Fibroblast of pulmonary artery (primary cell): ENCODE data around the gene C12orf75.

Source experiments
- DNase-seq: peaks from one replicate; pipeline ENCODE4 v3.0.0-alpha.2; 2010; ENCODE audit warnings: low read depth
- H3K4me3 ChIP-seq: replicated peaks from 2 replicates; pipeline ENCODE4 v1.5.1; 2011; ENCODE audit warnings: low read depth, mild to moderate bottlenecking, control low read depth, low read length, moderate library complexity
- TF ChIP-seq, protein P1 (sequence below): IDR thresholded peaks from 2 replicates; pipeline ENCODE4 v1.5.1; 2011; ENCODE audit warnings: mild to moderate bottlenecking, control low read depth, low read length, inconsistent platforms; ENCODE audit errors: missing control alignments

C12orf75 gene

DNA sequence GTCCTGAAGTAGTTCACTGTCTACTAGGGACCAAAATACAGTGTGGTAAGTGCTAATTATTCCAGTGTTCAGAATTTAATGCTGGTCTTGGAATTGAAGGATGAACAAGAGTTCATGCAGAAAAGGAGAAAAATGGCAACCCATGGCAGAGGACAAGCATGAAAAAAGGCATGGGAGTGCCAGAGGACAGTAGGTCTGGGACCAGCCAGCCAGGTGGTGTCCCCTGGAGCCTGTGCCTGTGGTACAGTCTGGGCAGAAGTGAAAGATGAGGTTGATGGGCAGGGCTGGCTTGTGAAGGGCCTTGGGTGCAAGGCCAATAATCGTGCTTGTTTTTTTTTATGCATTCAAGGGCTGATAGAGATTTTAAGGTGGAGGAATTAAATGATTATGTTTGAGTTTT, 21.0 kb downstream of the C12orf75 start:
- TF ChIP-seq, protein P1, sequence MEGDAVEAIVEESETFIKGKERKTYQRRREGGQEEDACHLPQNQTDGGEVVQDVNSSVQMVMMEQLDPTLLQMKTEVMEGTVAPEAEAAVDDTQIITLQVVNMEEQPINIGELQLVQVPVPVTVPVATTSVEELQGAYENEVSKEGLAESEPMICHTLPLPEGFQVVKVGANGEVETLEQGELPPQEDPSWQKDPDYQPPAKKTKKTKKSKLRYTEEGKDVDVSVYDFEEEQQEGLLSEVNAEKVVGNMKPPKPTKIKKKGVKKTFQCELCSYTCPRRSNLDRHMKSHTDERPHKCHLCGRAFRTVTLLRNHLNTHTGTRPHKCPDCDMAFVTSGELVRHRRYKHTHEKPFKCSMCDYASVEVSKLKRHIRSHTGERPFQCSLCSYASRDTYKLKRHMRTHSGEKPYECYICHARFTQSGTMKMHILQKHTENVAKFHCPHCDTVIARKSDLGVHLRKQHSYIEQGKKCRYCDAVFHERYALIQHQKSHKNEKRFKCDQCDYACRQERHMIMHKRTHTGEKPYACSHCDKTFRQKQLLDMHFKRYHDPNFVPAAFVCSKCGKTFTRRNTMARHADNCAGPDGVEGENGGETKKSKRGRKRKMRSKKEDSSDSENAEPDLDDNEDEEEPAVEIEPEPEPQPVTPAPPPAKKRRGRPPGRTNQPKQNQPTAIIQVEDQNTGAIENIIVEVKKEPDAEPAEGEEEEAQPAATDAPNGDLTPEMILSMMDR: no peak
- H3K4me3 ChIP-seq: no peak overlapping the region
- DNase-seq: no peak

GRCh38 chr12:105352052-105352451, 21.6 kb downstream of the C12orf75 start:
- TF ChIP-seq, protein P1: no peak
- H3K4me3 ChIP-seq: no peak overlapping the region
- DNase-seq: no peak

GRCh38 chr12:105352940-105353635, 22.6 kb downstream of the C12orf75 start:
- TF ChIP-seq, protein P1: no peak
- no peak for DNase-seq
- no peak overlapping the region for H3K4me3 ChIP-seq

DNA sequence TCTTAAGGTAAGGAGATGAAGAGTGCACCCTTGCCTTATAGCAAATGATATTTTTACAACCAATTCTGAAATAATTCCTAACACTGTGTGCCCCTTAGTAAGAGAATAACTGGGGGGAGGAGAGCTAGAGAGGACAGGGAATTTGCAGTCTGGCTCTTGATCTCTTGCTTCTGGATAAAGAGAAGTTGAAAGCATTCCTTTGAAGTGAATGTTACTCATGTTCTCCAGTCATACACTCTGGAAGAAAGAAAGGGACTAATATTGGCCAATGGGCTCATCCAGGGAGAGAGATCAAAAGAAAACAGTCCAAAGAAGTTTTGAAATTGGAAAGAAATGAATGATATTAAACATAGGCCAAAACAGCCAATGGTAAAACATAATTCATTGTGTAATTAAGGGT, 25.3 kb downstream of the C12orf75 start:
- TF ChIP-seq, protein P1: no peak
- DNase-seq: peak; percentile 71
- no peak overlapping the region for H3K4me3 ChIP-seq

DNA sequence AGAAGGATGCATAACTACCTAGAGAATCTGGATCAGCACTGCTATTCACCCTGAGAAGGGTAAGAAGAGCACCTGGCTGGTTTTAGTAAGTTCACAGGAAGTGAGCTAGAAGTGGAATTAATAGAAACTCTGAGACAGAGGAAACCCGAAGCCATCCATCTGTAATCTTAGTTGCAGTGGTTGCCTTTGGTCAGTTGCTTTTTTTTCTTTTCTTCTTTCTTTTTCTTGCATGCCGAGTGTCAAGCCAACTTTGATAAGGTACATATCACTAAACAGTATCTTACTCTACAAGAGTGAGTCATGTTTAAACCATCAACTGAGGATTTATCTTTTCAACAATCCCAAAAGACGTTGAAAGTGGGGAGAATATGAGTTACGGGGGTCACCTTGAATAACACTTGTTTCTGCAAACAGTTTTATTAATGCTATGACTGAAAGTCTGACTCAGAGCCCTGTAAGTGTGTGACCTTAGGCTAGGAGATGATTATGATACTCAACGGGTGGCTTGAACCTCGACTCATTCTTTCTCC, 26.7 kb downstream of the C12orf75 start:
- no peak overlapping the region for H3K4me3 ChIP-seq
- TF ChIP-seq, protein P1: no peak
- DNase-seq: no peak

DNA sequence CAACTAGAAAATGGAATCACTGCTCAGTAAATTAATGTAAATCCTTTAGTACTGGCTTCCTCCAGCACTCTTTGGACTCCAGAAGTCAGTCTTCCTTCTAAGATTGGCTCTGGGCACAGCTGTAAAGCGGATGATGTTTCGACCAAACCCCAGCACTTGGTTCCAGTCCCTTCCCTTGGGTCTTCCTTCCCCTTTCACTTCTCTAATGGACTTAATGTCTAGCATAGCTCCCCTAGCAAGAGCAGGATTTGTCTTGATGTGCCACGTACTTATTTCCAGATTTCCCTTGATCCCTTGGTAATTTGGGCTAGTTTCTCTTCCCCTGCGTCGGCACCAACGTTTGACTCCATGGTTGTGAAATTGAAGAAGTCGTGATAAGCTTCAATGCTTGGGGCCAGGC, 28.3 kb downstream of the C12orf75 start:
- TF ChIP-seq, protein P1: no peak
- H3K4me3 ChIP-seq: no peak overlapping the region
- DNase-seq: no peak

- TF ChIP-seq, protein P1: no peak
- no peak for DNase-seq
- no peak overlapping the region for H3K4me3 ChIP-seq
These were observed 29.4 kb downstream of the C12orf75 start for GRCh38 chr12:105359856-105360255.
